Mucosa of stomach (tissue), 1 donor: Measurements from ENCODE around the gene MED26.
"Not testable (repeated sequence)": the region's sequence is repeated elsewhere in the genome, so short reads cannot be mapped to it uniquely, and the experiment has no call there.

Experiments used
- H3K27me3 ChIP-seq: one replicate; pipeline ENCODE4 v1.7.0; 2013; ENCODE audit warnings: mild to moderate bottlenecking, low read length; ENCODE audit not compliant: control insufficient read depth, insufficient read depth
- H3K36me3 ChIP-seq: one replicate; pipeline ENCODE4 v1.7.0; 2013; ENCODE audit warnings: low read length; ENCODE audit not compliant: control insufficient read depth, insufficient read depth
- H3K4me1 ChIP-seq: one replicate; pipeline ENCODE4 v1.7.0; 2013; ENCODE audit warnings: mild to moderate bottlenecking, low read length; ENCODE audit not compliant: control insufficient read depth, insufficient read depth
- H3K4me3 ChIP-seq: one replicate; pipeline ENCODE4 v1.7.0; 2013; ENCODE audit warnings: low read length
- H3K9ac ChIP-seq: one replicate; pipeline ENCODE4 v1.7.0; 2013; ENCODE audit warnings: mild to moderate bottlenecking, low read length, moderate library complexity
- H3K9me3 ChIP-seq: one replicate; pipeline ENCODE4 v1.7.0; 2013; ENCODE audit warnings: mild to moderate bottlenecking, low read length, moderate library complexity; ENCODE audit not compliant: control insufficient read depth
- donor health status: Pancreatic carcinoma.

The MED26 gene

DNA sequence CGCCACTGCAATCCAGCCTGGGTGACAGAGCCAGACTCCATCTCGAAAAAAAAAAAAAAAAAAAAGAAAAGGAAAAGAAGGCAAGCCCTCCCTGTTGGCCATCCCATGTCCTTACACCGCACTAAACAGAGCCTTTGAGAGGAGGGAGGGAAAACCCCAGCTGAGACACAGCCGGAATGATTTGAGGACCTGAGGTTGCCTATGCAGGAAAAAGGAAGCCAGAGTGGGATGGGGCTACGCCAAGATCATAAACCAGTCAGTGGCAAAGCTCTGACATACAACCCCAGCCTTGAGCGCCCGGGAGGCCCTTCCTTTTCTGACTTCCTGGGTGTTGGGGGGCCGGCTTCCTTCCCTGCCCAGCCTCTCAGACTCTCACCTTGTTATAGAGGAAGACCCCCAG, 73.2 kb downstream of the MED26 start:
- Histone ChIP-seq H3K9ac (no peak overlapping the region), H3K4me1 (no peaks in the 10 kb centered on the region), H3K4me3 (no peak overlapping the region), H3K27me3 (no peaks in the 10 kb centered on the region), H3K9me3 (no peaks in the 10 kb centered on the region), H3K36me3 (peaks cover 9% of the 10 kb centered on the region)

DNA sequence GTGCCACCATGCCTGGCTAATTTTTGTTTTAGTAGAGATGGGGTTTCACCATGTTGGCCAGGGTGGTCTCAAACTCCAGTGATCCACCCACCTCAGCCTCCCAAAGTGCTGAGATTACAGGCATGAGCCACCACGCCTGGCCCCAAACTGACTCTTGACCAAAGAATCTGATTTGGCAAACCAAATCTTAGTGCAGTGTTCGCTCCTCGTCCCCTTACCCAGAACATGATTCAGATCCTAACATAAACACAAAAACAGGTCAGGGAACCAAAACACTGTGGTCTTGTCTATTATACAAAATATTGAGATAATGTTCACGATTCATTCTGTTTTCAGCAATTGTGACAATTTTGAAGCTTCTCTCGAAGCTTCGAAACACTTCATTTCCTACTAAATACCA, 76.1 kb downstream of the MED26 start:
- not testable (repeated sequence) for H3K27me3 ChIP-seq, H3K9ac ChIP-seq, H3K36me3 ChIP-seq, H3K9me3 ChIP-seq, H3K4me3 ChIP-seq, H3K4me1 ChIP-seq

GRCh38 chr19:16548956-16549355, 79.0 kb downstream of the MED26 start:
- H3K4me1 ChIP-seq: no peaks in the 10 kb centered on the region
- no peak overlapping the region for H3K9ac ChIP-seq
- H3K27me3 ChIP-seq: no peaks in the 10 kb centered on the region
- no peak overlapping the region for H3K4me3 ChIP-seq
- H3K9me3 ChIP-seq: no peaks in the 10 kb centered on the region
- H3K36me3 ChIP-seq: peaks cover 9% of the 10 kb centered on the region

DNA sequence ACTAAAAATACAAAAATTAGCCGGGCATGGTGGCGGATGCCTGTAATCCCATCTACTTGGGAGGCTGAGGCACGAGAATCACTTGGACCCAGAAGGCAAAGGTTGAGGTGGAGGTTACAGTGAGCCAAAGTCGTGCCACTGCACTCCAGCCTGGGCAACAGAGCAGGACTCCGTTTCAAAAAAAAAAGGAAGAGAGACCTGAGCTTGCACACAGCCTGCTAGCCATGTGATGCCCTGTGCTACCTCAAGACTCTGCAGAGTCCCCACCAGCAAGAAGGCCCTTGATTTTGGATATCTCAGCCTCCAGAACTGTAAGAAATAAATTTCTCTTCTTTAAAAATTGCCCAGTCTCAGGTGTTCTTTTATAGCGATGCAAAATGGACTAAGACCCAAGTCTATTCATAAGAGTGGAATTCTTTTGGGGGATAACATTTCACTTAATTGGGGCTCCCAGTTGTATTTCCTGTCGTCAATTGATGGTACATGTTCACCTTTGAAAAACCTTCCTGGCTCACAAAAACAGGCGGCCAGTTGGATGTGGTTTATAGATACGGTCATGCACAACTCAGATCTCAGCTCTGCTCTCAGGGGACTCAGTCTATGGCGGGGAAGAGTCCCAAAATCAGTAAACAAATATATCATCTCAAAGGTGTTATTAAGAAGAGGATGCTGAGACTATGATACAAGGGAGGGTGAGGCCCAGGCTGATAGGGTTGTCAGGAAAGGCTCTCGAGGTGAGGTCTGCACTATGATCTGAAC, 83.4 kb downstream of the MED26 start:
- H3K4me3 ChIP-seq: no peak overlapping the region
- H3K4me1 ChIP-seq: peaks cover 17% of the 10 kb centered on the region
- no peaks in the 10 kb centered on the region for H3K36me3 ChIP-seq
- no peaks in the 10 kb centered on the region for H3K27me3 ChIP-seq
- no peaks in the 10 kb centered on the region for H3K9me3 ChIP-seq
- H3K9ac ChIP-seq: no peak overlapping the region

DNA sequence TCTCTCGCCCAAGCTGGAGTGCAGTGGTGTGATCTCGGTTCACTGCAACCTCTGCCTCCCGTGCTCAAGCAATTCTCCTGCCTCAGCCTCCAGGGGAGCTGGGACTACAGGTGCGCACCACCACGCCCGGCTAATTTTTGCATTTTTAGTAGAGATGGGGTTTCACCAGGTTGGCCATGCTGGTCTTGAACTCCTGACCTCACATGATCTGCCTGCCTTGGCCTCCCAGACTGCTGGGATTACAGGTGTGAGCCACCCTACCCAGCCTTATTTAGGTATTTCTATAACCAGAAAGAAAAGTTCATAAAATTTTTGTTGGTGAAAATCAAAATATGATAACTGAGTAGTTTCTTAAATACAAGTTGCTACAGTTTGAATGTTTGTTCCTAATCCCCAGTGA, 84.3 kb downstream of the MED26 start:
- peak overlapping the region; percentile 74 for H3K4me3 ChIP-seq
- peaks cover 17% of the 10 kb centered on the region for H3K4me1 ChIP-seq
- H3K9ac ChIP-seq, H3K27me3 ChIP-seq, H3K9me3 ChIP-seq, H3K36me3 ChIP-seq: not testable (repeated sequence)

DNA sequence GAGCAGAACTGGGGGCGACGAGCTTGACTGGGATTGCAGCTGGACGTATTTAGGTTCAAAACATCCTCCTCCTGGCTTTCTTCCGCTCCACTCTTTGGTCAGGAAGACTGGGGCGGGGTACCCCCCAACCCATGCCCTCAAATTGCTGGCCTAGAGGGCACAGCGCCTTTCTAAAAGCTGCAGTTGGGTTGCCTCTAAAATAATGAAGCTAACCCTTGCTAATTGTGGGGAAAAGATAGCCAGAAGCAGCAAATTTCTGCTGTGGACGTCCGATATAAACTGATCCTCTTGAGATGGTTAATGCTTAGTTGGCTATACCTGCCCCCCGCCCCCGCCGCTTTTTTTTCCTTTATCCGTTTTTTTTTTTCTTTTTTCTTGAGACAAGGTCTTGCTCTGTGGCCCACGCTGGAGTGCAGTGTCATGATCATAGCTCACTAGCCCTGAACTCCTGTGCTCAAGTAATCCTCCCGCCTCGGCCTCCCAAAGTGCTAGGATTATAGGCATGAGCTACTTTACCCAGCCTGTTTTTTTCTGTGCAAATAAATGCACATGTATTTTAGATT, 85.0 kb downstream of the MED26 start:
- H3K36me3 ChIP-seq: no peaks in the 10 kb centered on the region
- H3K4me1 ChIP-seq: peaks cover 17% of the 10 kb centered on the region
- H3K27me3 ChIP-seq: no peaks in the 10 kb centered on the region
- H3K4me3 ChIP-seq: peak overlapping the region; percentile 74
- no peaks in the 10 kb centered on the region for H3K9me3 ChIP-seq
- peak overlapping the region; percentile 97 for H3K9ac ChIP-seq

DNA sequence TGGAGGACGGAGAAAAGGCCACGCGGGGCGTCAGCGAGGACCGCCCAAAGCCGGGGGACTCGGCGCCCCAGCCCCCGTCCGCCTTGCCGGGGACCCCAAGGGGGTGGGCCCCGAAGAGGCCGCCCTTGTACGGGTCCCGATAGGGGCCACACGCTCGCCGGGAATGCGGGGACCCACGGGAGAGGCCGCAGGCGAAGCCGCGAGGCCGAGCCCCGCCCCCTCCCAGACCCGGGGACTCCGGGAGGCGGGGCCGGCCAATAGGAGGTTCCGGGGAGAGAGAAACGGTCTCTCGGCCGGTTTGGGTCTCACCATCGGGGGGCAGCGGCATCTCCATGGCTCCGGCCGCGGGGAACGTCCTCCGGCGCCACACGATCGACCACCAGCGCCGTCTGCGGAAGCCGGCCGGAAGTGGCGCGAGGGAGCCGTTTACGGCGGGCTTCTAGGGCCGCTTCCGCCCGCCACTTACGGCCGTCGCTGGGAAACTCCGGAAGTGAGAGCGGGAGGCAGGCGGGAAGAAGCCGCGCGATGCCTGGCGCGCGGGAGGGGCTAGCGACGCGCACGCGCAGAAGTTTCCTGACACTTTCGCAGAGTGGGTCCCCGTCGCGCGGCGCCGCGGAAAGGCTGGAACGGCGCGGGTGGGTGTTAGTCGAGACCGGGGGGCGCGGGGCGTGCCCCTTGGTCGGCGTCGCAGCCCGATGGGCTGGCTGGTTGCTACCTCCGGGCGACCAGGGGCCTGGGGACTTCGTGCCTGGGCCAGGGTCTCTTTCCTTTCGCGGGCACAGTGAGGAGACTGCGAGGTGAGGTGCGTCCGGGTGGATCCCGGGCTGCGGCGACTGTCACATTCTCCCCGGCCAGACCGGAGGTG, 85.7 kb downstream of the MED26 start, which contains the start of gene CHERP:
CHERP (minus strand) TSS at position 393 of the 865 bp plus-strand sequence; CDS start at position 334, 59 bp downstream.
- Histone ChIP-seq H3K36me3 (no peaks in the 10 kb centered on the region), H3K9ac (peak within 1 kb of the TSS; percentile 97), H3K27me3 (no peaks in the 10 kb centered on the region), H3K9me3 (no peaks in the 10 kb centered on the region), H3K4me1 (peaks cover 17% of the 10 kb centered on the region), H3K4me3 (peak within 1 kb of the TSS; percentile 74)

GRCh38 chr19:16541526-16542044, 86.4 kb downstream of the MED26 start:
- Histone ChIP-seq H3K4me3 (peak overlapping the region; percentile 74), H3K36me3 (no peaks in the 10 kb centered on the region), H3K9me3 (no peaks in the 10 kb centered on the region), H3K4me1 (peaks cover 17% of the 10 kb centered on the region), H3K27me3 (no peaks in the 10 kb centered on the region), H3K9ac (peak overlapping the region; percentile 97)

GRCh38 chr19:16540948-16541347, 87.1 kb downstream of the MED26 start:
- no peaks in the 10 kb centered on the region for H3K27me3 ChIP-seq
- H3K9me3 ChIP-seq: no peaks in the 10 kb centered on the region
- peaks cover 17% of the 10 kb centered on the region for H3K4me1 ChIP-seq

GRCh38 chr19:16537111-16537510, 90.9 kb downstream of the MED26 start:
- H3K4me1 ChIP-seq: peaks cover 11% of the 10 kb centered on the region
- no peaks in the 10 kb centered on the region for H3K9me3 ChIP-seq
- peaks cover 6% of the 10 kb centered on the region for H3K36me3 ChIP-seq
- H3K4me3 ChIP-seq: no peak overlapping the region
- no peak overlapping the region for H3K9ac ChIP-seq
- H3K27me3 ChIP-seq: no peaks in the 10 kb centered on the region

More at GRCh38 chr19:16540948-16541347, 87.1 kb downstream of the MED26 start:
- no peaks in the 10 kb centered on the region for H3K36me3 ChIP-seq
- peak overlapping the region; percentile 74 for H3K4me3 ChIP-seq
- peak overlapping the region; percentile 97 for H3K9ac ChIP-seq

DNA sequence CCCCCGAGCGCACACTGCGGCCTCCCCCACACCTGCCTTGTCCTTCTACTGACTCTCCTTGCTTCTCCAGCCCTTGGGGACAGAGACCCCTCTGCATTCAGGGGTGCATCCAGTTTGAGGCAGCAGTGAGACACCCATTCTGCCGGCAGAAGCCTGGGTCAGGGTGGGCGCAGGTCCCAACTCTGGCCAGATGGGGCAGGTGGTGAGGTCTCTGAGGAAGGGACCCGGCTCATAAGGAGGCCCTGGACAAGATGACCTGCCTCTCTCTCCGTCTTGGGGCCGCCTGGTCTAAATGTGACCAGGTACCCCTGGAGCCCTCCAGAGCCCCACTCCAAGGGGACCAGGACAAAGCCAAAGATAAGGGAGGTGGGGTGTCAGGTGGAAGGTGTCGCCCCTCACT, 91.9 kb downstream of the MED26 start:
- H3K36me3 ChIP-seq: peaks cover 12% of the 10 kb centered on the region
- H3K9ac ChIP-seq: no peak overlapping the region

GRCh38 chr19:16535381-16535780, 92.6 kb downstream of the MED26 start:
- no peak overlapping the region for H3K4me3 ChIP-seq
- H3K36me3 ChIP-seq: peaks cover 12% of the 10 kb centered on the region
- no peaks in the 10 kb centered on the region for H3K9me3 ChIP-seq

More for the DNA sequence above, 91.9 kb downstream of the MED26 start:
- Histone ChIP-seq H3K9me3 (no peaks in the 10 kb centered on the region), H3K4me3 (no peak overlapping the region), H3K4me1 (peaks cover 6% of the 10 kb centered on the region), H3K27me3 (no peaks in the 10 kb centered on the region)

More at GRCh38 chr19:16535381-16535780, 92.6 kb downstream of the MED26 start:
- no peaks in the 10 kb centered on the region for H3K4me1 ChIP-seq
- no peaks in the 10 kb centered on the region for H3K27me3 ChIP-seq
- no peak overlapping the region for H3K9ac ChIP-seq
